OCI-M2 (cell line): ENCODE measurements around the gene S100Z.
A peak's percentile ranks its signal among the peaks of the same experiment; 100 is the strongest.
"Not testable (repeated sequence)": the region's sequence is repeated elsewhere in the genome, so short reads cannot be mapped to it uniquely, and the experiment has no call there.

Source experiments
- DNase-seq: peaks from one replicate; lab custom pipeline; 2025; ENCODE audit not compliant: unreplicated experiment; lab: John Stamatoyannopoulos, UW

Gene S100Z

DNA sequence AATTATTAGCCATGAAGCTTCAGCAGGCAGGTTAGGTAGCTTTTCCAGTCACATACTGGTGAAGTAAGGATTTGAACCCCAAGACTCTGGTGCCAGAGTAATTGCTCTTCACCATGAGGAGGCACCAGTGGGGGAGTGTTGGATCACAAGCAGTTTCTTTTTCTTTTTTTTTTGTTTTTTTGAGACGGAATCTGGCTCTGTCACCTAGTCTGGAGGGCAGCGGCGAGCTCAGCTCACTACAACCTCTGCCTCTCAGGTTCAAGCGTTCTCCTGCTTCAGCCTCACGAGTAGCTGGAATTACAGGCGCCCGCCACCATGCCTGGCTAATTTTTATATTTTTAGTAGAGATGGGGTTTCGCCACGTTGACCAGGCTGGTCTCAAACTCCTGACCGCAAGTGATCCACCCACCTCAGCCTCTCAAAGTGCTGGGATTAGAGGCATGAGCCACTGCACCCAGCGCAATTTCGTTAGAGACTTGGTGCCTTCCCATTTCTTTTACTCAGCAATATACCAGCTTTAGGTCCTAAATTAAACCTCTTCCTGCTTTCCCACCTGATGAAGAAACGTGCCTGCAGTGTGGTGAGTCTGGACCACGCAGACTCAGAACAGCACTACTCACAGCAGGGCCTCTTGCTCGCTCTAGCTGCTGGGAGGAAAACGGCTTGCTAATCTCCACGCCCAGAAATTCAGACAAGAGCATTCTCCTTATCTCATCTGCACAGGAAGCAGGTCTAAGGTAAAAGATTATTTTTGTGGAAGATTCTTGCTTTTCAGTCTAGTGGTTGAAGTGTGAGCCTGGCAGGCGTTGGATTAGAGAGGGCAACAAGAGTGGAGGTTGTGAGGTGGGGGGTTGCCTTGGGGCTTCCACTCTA, at the start of gene S100Z:
Gene S100Z, plus strand, starts transcription at position 596 of the 873 bp plus-strand sequence. CDS start 25,346 bp downstream, outside the sequence.
- DNase-seq: peak; percentile 28

DNA sequence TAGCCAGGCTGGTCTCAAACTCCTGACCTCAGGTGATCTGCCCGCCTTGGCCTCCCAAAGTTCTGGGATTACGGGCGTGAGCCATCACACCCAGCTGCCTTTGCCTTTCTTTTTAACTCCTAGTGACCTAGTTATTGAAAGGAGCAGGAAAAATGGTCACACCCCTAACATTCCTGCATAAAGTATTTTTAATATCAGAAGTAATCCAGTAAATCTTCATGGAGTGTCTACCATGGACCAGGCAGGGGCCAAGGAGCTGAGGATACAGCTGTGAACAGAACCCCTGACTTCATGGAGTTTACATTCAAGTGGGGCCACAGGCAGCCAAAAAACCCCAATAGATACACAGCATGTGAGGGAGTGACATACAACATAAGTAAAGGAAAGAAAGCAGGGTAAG, 49.2 kb upstream of the S100Z start:
- no peak for DNase-seq

DNA sequence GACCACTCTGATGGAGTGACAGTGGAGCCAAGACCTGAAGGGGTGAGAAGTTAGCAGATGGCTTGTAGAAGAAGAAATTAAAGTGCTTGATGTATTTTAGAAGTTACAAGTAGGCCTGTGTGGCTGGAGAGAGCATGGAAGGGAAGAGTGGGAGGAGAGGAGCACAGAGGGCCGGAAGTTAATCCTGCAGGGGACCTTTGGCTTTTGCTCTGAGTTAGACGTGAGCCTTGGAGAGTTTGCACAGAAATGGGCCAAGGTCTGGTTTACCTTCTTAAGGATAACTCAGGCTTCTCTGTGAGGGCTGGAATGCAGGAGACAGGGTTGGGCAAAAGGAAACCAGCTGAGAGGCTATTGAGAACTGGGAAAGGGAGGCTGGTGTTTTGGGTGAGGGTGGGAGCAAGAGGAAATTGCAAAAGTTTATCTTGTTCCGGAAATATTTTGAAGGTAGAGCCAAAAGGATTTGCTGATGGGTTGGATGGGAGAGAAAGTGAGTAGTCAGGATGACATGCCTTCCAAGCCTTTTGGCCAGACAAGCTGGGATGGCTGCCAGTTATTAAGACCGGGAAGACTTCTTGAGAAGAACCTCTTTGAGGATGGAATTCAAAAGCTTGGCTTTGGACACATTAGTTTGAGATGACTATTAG, 48.5 kb upstream of the S100Z start:
- no peak for DNase-seq

DNA sequence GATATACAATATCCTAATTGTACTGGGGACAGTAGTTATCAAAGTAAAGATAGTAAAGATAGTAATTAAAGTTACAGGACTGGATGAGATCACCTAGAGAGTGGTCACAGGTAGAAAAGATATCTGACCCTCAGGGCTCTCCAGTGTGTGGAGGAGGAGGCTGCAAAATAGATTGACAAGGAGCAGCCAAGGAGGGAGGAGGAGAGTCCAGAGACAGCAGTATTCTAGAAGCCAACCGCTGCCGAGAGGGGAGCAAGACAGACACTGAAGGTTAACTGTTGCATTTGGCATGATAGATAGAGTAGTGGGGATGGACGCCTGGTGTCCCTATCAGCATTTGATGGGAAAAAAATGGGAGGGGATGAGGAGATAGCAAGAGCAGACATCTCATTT, 48.0 kb upstream of the S100Z start:
- DNase-seq: no peak

DNA sequence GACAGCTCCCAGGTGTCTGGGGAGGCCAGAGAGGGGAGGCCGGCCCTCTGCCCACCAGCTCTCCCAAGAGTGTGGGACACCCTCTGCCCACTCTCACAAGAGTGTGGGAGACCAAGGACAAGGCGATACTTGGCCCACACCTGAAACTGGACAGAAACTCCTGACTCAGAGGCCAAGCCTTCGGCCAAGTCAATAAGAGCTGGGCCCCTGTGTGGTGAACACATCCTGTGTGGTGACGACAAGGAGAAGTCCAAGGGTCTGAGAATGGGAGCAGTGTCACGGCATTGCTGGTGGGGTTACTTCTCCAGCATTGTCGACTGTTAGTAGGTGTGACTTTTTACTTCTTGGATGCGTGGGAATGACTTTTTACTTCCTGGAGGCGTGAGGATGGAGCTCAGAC, 45.5 kb upstream of the S100Z start:
- no peak for DNase-seq

DNA sequence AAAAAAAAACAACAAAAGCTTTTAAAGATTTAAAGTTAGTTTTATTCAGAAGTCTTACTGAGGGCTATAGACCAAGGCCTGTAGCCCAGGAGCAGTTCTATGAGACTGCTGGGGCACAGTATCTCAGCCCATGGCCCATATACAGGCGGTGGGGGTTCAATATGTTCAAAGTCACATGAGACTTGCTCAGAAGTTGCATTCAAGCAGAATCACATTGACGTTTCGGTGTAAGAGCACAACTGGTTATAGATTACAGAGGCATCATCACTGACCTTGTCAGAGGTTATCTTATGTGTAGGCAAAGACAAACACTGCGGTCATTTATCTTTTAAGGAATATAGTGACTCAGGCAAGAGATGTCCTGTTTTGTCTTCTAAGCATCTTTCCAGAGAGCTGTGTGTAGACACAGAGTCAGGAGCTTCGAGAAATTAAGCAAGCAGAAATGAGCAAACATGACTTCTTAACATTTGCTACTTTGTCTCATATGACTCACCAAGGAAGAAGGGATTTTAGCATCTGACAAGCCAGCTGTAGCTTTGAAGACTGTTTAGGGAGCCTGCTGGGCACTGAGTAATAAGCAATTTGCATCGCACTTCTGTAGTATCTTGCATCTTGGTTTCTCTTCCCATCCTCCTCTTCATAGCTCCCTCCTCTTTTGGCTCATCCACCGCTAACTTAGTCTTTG, 43.9 kb upstream of the S100Z start:
- peak; percentile 82 for DNase-seq

DNA sequence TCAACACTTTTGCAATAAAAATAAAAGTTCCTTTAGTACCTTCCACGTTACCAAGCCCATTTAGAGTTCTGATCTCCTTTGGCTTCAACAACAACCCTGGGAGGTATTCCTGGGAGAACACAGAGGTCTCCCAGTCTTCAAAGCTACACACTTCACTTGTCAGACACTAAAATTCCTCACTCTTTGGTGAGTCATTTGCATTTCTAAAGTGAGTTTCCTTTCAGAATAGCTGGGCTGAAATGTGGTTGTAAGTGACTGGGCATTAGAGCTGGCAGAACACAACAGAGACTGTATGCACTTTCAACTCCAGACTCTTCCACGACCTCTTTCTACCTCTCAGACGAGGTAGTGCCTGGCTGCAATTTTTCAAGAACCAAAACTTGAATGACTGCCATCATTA, 42.5 kb upstream of the S100Z start:
- no peak for DNase-seq

DNA sequence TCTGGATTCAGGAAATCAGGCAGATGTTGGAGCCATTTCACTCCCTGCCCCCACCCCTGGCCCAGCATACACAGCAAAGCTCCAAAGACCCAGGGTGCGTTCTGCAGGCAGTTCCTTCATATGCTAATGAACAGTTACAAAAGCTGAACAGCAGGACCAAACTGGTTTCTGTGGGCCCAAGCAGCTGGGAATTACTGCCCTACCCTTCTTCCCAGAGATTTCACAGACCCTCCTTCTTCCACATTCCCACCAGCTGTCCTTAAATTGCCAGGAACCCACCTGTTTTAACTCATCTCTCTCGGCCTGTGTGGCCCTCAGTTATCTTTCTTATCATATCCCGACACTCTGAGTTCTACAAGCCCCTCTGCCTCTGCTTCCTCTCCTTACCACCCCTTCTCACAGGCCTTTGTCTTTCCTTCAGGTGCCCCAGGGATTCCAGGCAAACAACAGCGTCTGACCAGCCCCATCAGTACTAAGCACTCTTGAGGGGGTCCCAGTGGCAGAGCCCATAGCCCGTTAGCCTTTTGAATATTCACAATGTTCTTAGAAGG, 41.6 kb upstream of the S100Z start:
- no peak for DNase-seq

DNA sequence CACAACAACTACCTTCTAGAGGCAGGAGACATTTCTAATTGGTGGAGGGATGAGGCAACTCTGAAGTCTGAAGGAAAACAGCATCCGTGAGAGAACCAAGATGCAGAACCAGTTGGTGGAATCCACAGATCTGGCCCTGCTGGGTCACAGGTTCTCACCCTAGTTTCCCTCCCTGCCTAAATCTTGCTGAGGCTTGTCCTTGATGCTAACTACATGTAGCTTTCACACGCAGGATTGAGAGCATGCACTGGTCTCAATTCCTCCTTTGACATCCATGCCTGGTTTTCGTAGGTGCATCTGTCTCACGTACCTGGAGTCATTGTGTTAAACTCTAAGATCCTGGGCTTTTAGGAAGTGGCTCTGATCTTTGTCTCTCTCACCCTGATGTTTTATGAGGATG, 40.7 kb upstream of the S100Z start:
- DNase-seq: no peak

DNA sequence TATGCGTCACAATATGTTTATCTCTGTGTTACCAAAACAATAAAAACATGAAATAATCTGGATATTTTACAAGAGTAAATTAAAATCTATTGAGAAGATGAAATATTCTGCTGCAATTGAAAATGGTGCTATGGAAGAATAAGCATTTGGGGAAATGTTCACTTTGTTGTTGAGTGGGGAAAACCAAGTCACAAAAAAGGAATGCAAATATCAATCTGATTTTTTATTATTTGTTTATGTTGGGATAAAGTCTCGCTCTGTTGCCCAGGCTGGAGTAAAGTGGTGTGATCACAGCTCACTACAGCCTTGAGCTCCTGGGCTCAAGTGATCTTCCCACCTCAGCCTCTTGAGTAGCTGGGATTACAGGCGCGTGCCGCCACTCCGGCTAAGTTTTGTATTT, 39.6 kb upstream of the S100Z start:
- DNase-seq: no peak

DNA sequence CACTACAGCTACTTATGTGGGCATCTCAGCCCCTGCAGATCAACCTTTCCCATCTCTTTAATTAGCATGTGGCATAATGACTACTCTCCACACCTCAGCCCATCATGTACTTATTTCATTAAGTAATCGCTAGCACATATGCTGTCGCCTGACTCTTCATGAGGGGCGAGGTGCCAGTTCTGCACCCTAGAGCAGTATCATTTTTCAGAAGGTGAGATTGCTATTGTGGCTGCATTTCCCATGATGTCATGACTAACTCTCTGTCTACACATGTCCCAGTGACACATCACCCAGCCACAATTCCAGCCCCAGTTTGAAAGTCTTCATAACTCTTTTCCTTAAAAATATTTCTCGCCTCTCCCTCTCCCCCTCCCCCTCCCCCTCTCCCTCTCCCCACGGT, 38.6 kb upstream of the S100Z start:
- DNase-seq: no peak

DNA sequence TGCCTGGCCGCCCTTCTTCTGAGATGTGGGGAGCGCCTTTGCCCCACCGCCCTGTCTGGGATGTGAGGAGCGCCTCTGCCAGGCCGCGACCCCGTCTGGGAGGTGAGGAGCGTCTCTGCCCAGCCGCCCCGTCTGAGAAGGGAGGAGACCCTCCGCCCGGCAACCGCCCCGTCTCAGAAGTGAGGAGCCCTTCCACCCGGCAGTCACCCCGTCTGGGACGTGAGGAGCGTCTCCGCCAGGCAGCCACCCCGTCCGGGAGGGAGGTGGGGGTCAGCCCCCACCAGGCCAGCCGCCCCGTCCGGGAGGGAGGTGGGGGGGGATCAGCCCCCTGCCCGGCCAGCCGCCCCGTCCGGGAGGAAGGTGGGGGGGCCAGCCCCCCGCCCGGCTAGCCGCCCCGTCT, 37.6 kb upstream of the S100Z start:
- DNase-seq: not testable (repeated sequence)

DNA sequence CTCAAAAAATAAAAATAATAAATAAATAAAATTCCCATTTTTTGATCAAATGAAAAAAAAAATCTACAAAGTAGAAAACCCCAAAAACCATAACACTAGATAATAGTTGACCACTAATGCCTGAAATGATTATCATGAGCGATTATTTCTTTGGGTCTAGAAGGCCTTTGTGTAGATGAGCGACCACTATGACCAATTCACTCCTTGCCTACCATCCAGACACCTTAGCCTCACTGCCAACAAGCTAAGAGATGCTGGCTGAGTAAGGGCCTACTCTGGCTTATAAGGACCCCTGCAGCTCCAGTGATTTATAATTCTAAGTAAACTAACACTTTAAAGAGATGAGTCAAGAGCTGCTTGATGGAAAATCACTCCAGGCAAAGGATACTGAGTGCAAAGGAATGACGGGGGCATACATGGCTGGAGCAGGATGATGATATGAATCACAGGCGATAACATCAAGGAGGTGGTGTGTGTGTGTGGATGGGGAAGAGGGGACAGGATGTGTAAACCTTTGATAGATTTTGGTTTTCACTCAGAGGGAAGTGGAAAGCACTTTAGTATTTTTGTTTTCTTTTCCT, 35.7 kb upstream of the S100Z start:
- no peak for DNase-seq

DNA sequence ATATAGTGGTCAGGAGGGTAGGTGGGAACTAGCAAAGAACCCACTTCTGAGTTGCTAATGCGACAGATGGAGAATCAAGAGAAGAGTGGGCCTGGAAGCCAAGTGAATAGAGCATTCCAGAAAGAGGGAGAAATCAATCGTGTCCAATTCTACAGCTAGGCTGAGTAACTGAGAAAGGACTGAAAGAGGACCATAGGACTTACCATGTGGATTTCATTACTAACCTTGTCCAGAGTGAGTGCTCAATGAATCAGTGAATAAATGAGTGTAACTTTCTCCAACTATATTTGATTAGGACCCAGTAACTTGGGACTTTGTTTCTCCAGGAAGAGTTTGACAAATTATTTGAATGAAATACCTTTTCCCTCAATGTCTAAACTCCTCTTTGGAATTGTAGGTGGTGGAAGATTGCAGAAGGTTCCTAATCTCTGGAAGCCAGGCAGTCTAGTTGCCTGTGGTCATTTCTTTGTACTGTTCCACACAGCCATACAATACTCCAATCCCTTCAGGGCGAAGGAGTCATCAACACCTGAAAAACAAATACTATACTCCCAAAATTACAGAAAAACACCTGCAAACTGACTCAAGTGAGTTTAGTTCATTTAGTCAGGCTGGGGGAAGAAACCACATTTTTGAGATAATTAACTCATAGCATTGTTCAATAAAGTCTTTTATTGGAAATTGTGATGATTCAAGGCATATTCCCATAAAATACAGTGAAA, 33.5 kb upstream of the S100Z start:
- DNase-seq: no peak

DNA sequence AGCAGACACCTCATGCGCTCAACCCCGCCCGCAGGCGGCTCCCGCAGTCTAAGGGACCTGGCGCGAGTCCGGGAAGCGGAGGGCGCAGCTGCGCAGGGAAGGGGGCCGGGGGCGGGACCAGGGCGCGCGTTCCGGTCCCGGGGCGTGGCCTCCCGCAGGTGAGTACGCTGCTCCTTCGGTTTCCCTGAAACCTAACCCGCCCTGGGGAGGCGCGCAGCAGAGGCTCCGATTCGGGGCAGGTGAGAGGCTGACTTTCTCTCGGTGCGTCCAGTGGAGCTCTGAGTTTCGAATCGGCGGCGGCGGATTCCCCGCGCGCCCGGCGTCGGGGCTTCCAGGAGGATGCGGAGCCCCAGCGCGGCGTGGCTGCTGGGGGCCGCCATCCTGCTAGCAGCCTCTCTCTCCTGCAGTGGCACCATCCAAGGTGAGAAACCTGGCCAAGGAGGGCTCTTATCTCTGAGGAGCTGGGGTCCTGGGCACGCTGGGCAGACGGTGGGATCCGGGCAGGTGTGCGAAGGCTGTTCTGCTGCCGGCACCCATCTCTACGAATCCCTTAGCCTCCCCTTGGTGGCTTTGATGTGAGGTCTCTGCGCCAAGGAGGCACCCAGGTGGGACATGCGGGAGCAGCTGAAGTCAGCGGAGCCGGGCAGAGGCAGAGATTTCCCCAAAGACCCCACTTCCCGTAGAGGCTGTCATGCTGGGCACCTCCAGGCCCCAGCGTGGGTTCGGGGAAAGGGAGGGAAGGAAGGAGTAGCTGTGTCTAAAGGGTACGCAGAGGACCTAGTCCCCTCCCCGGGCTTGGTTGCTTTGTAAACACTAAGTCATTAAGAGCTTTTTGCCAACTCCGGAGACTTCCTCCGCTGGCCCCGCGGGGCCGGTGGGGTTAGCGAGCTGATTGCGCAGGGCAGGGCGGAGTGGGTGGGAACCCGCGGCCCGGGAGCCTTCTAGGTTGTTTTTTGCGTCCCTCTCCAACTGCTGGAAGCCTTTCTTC, 30.7 kb upstream of the S100Z start, which contains the start of gene F2RL1:
Gene F2RL1, plus strand, starts transcription at position 187 of the 988 bp plus-strand sequence. Its CDS starts 153 bp downstream, at position 340.
- DNase-seq: no peak

DNA sequence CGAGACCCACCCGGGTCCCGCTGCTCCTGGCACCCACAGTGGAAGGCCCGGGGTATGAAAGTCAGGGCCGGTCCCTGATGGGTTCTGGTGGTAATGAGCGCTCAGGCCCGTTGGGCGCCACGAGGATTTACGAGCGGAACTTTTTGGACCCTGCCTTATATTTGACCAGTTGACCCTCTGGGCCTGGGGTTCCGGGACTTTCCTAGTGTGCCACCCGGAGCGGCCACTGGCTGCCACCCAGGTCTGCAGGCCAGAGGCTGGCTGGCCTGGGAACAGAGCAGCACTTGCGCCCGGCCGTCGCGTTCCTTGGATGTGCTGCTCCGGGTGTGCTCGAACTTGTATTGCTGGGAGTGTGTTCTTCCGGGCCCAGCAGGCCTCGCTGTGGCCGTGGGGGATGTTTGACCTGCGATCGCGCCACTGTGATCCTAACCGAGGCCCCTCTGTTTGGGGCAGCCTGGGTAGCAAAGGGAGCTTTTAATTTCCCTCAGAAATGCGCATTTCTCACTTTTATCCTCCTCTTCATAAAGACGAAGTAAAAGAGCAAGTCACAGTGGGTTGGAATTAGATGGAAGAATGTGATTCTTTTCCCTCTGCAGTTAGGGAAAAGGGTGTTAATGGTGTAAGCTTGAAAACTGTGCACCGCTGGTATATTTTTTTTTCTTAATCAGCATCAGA, 29.8 kb upstream of the S100Z start:
- no peak for DNase-seq

DNA sequence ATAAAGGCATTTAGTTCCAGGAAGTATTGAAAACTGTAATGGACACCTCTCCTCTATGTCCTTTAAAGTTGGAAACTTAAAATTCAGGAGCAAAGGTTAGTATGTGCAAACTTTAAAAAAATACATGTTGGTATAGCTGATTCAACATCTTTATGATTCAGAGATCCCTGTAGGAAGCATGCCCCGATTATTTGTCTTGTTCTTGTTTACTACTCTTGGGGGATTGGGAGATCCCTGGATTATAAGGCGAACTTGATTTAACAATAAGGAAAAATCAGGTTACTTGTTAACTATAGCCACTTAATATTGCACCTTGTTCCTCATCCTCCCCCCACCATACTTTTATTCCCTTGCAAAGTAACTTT, 29.3 kb upstream of the S100Z start:
- DNase-seq: no peak

DNA sequence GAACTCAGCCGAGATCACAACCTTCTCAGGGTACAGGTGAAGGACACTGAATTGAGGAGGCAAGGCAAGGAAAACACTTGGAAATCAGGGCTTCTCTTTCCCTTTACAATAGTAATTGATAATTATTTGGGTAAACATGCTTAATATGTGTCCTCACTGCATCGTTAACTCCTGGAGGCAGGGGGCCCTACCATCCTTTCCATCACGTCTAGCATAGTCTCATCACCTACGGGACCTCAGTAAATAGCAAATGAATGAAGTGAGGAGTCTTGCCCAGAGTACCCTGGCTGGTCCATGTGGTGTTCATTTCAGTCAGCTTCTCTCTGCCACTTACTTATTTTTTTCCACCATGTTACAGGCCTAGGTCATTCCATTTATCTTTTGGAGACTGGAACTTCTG, 28.7 kb upstream of the S100Z start:
- no peak for DNase-seq
